AG04449 (cell line): ENCODE measurements around the gene MCM9.

Experiments used
- CTCF ChIA-PET: fragments of 350-600 bp; formaldehyde crosslinking; extraction: SDS; loops from one replicate; lab custom pipeline; 2021; ENCODE audit warnings: antibody characterized with exemption; lab: Yijun Ruan, JAX
- POLR2A ChIA-PET: fragments of 400-600, 350-600 bp; formaldehyde crosslinking; extraction: SDS; loops from one replicate; lab custom pipeline; 2020; ENCODE audit warnings: antibody characterized with exemption, inconsistent platforms; lab: Yijun Ruan, JAX
- DNase-seq: peaks from one replicate; pipeline ENCODE4 v3.0.0-alpha.2; 2010; ENCODE audit warnings: low read depth, low spot score
- H3K4me3 ChIP-seq: 2 replicates; pipeline ENCODE4 v1.5.1; 2011; ENCODE audit warnings: low read depth, mild to moderate bottlenecking, control low read depth, low read length
- CTCF ChIP-seq: IDR thresholded peaks from one replicate; pipeline ENCODE4 v1.5.1; 2011; ENCODE audit warnings: mild to moderate bottlenecking, moderate library complexity, low read length, control low read depth, inconsistent platforms; ENCODE audit not compliant: insufficient read depth; ENCODE audit errors: missing control alignments

MCM9 gene

GRCh38 chr6:118784641-118785164, 150.3 kb downstream of the MCM9 start:
- no peak for TF ChIP-seq CTCF
- no peak overlapping the region for H3K4me3 ChIP-seq
- ChIA-PET CTCF (interaction anchor here (0.9 to 2.1 kb wide), 2 partner anchors 9 to 16 kb away, joined by 4 to 11 read pairs; no protein-coding TSS in a partner anchor), POLR2A (no interaction called here)
- no peak for DNase-seq

GRCh38 chr6:118783931-118784550, 150.9 kb downstream of the MCM9 start:
- ChIA-PET POLR2A (no interaction called here), CTCF (interaction anchor here (0.8 to 2.1 kb wide), 3 partner anchors 8 to 36 kb away, joined by 3 to 11 read pairs (median 4); no protein-coding TSS in a partner anchor)
- TF ChIP-seq CTCF, result no peak
- H3K4me3 ChIP-seq, result no peak overlapping the region
- DNase-seq, result no peak

GRCh38 chr6:118782651-118783050, 152.3 kb downstream of the MCM9 start:
- POLR2A ChIA-PET, result no interaction called here
- no peak for DNase-seq
- no peak for TF ChIP-seq CTCF
- CTCF ChIA-PET, result interaction anchor here (2.1 kb wide), 1 partner anchor 18 kb away, joined by 11 read pairs; no protein-coding TSS in a partner anchor
- H3K4me3 ChIP-seq, result no peak overlapping the region

- TF ChIP-seq CTCF, result no peak
- ChIA-PET CTCF (no interaction called here), POLR2A (no interaction called here)
- DNase-seq, result no peak
- H3K4me3 ChIP-seq, result no peak overlapping the region
Measured at GRCh38 chr6:118781897-118782296, 153.1 kb downstream of the MCM9 start.

GRCh38 chr6:118780668-118781067, 154.3 kb downstream of the MCM9 start:
- TF ChIP-seq CTCF, result no peak
- H3K4me3 ChIP-seq, result no peak overlapping the region
- DNase-seq, result no peak
- CTCF ChIA-PET, result interaction anchor here (0.7 to 3.6 kb wide), 7 partner anchors 10 to 499 kb away, joined by 3 to 15 read pairs (median 4); no protein-coding TSS in a partner anchor
- POLR2A ChIA-PET, result no interaction called here
